Measurements from ENCODE around the gene MATN4.

DNA sequence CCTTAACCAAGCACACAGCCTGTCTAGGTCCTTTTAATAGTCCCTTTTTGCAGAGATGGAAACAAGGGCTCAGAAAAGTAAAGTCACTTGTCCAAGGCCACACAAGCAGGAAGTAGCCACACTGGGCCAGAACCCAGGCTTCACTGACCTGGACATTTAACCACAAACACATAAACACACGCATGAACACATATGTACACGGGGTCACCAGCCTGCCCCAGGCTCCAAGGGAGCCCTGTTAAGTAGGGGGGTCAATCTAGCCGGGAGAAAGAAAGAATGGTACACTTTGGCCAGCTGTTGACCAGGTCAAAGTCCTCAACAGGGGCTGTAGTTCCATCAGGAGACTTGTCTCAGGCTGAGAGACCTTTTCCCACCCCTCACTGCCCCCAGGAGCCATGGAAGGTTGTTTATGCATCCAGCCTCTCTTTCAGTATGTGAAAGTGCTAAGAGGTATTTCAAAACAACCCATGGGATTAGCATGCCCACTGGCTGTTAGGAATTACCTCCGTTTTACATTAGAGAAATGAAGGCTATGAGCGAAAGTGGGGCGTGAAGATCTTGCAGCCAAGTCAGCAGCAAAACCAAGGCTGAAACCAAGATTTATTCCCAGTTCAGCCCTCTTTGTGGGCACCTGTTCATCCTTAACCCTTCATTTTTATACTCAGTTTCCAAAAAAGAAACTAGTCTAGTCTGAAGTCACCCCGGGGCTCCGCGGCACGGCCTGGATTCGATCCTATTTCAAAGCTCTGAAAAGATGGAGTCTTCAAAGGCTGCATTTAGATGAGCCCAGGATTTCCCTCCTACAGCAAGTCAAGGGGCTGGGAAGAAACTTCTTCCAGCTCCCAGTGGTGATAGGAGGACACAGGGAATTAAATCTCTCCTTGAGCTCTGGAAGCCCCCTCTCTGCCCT, 30.3 kb upstream of the MATN4 start:
- no peak for TF ChIP-seq CTCF (IDR thresholded peaks at IDR 0.05)
- no peak for TF ChIP-seq POLR2A (IDR thresholded peaks at IDR 0.05)
